ENCODE data around the gene INSL3. TPM values are rescaled to one million over a fixed set of nuclear protein-coding genes. Genes with fewer than 3 reads are reported as not detected.

Gene INSL3
- polyA plus RNA-seq, 3 donors, result 0.25 to 1.7 (median 0.64) TPM

- no peak overlapping the region for H2AFZ ChIP-seq (ENCODE audit: insufficient read depth, low read depth, low read length, poor library complexity, severe bottlenecking)
- DNase-seq, result no peak
- no peak overlapping the region for H3K4me3 ChIP-seq (replicated peaks in 1 of 3; ENCODE audit: low read depth in 2 of 3, low read length in 3 of 3)
- intact Hi-C loops (cut with micrococcal nuclease), result loop anchor here in 1 of 2 donors (5.0 kb wide), 1 partner anchor 34 kb away; no protein-coding TSS in a partner anchor
- Mint-ChIP-seq H3K27me3 (ENCODE audit: low read depth in 3 of 3) (peaks cover 0 to 4% (median 0%) of the 10 kb centered on the region in 3 donors), H3K4me3 (no peak overlapping the region), H3K9me3 (peaks cover 0 to 2% (median 0%) of the 10 kb centered on the region in 7 donors), H3K27ac (no peak overlapping the region), H3K36me3 (peaks cover 81 to 98% of the 10 kb centered on the region in 2 donors), H3K4me1 (no peaks in the 10 kb centered on the region)
- H4K20me1 ChIP-seq (ENCODE audit: insufficient read depth, low read length), result no peaks in the 10 kb centered on the region
- no peak overlapping the region for H3K27ac ChIP-seq (ENCODE audit: low read depth in 1 of 2, low read length in 2 of 2)
- 100% methylated on average over 3 of the region's 4 CpGs for WGBS (ENCODE audit: insufficient coverage)
- peaks cover 61 to 89% of the 10 kb centered on the region in 2 donors for H3K36me3 ChIP-seq (replicated peaks in 1 of 2; ENCODE audit: control insufficient read depth in 1 of 2, insufficient read depth in 2 of 2, low read length in 2 of 2)
- H3K4me2 ChIP-seq (replicated peaks; ENCODE audit: extremely low read depth, low read length, poor library complexity, severe bottlenecking), result no peak overlapping the region
- no peak for TF ChIP-seq CTCF (IDR thresholded peaks at IDR 0.05)
- no peak overlapping the region for H3K9ac ChIP-seq (ENCODE audit: insufficient read depth, low read length, poor library complexity, severe bottlenecking)
- no peaks in the 10 kb centered on the region for H3K4me1 ChIP-seq (ENCODE audit: control insufficient read depth in 1 of 2, insufficient read depth in 2 of 2, low read length in 2 of 2)
- H3K9me3 ChIP-seq (replicated peaks in 1 of 2; ENCODE audit: control insufficient read depth in 1 of 2, insufficient read depth in 1 of 2, low read length in 2 of 2), result no peaks in the 10 kb centered on the region
- H3K79me2 ChIP-seq (ENCODE audit: insufficient read depth, low read length), result no peaks in the 10 kb centered on the region
- no peaks in the 10 kb centered on the region for H3K27me3 ChIP-seq (ENCODE audit: control insufficient read depth in 2 of 2, insufficient read depth in 2 of 2, low read length in 2 of 2)
Measured at GRCh38 chr19:17836530-17836929, 15.2 kb upstream of the INSL3 start.

- H3K9me3 ChIP-seq (replicated peaks in 1 of 2; ENCODE audit: control insufficient read depth in 1 of 2, insufficient read depth in 1 of 2, low read length in 2 of 2), result peaks cover 0 to 5% of the 10 kb centered on the region in 2 donors
- no peaks in the 10 kb centered on the region for H4K20me1 ChIP-seq (ENCODE audit: insufficient read depth, low read length)
- H3K27ac Mint-ChIP-seq, result peak overlapping the region in 2 of 7 donors; percentile 32 to 69
- no peaks in the 10 kb centered on the region for H3K27me3 Mint-ChIP-seq (ENCODE audit: low read depth in 3 of 3)
- H3K27ac ChIP-seq (ENCODE audit: low read depth in 1 of 2, low read length in 2 of 2), result no peak overlapping the region
- peaks cover 2 to 7% (median 5%) of the 10 kb centered on the region in 7 donors for H3K9me3 Mint-ChIP-seq
- H3K36me3 ChIP-seq (replicated peaks in 1 of 2; ENCODE audit: control insufficient read depth in 1 of 2, insufficient read depth in 2 of 2, low read length in 2 of 2), result peaks cover 60 to 85% of the 10 kb centered on the region in 2 donors
- WGBS (ENCODE audit: insufficient coverage), result 96% methylated on average over 6 of the region's 8 CpGs
- H3K36me3 Mint-ChIP-seq, result peaks cover 77 to 97% of the 10 kb centered on the region in 2 donors
- H3K9ac ChIP-seq (ENCODE audit: insufficient read depth, low read length, poor library complexity, severe bottlenecking), result no peak overlapping the region
- H3K79me2 ChIP-seq (ENCODE audit: insufficient read depth, low read length), result no peaks in the 10 kb centered on the region
- no peaks in the 10 kb centered on the region for H3K4me1 ChIP-seq (ENCODE audit: control insufficient read depth in 1 of 2, insufficient read depth in 2 of 2, low read length in 2 of 2)
- no peak overlapping the region for H3K4me3 Mint-ChIP-seq
- H3K4me2 ChIP-seq (replicated peaks; ENCODE audit: extremely low read depth, low read length, poor library complexity, severe bottlenecking), result no peak overlapping the region
- H3K27me3 ChIP-seq (ENCODE audit: control insufficient read depth in 2 of 2, insufficient read depth in 2 of 2, low read length in 2 of 2), result no peaks in the 10 kb centered on the region
- no peak overlapping the region for H3K4me3 ChIP-seq (replicated peaks in 1 of 3; ENCODE audit: low read depth in 2 of 3, low read length in 3 of 3)
- no peak for DNase-seq
- TF ChIP-seq CTCF (IDR thresholded peaks at IDR 0.05), result no peak
- no peak overlapping the region for H2AFZ ChIP-seq (ENCODE audit: insufficient read depth, low read depth, low read length, poor library complexity, severe bottlenecking)
- no peaks in the 10 kb centered on the region for H3K4me1 Mint-ChIP-seq
- intact Hi-C loops (cut with micrococcal nuclease), result loop anchor here in 1 of 2 donors (5.0 kb wide), 1 partner anchor 33 kb away; no protein-coding TSS in a partner anchor
Measured at GRCh38 chr19:17835182-17836006, 14.1 kb upstream of the INSL3 start.

All from CD14-positive monocyte (primary cell).